ENCODE data around the gene SSH3. TPM values are rescaled to one million over a fixed set of nuclear protein-coding genes. Genes with fewer than 3 reads are reported as not detected.
A peak's percentile ranks its signal among the peaks of the same experiment; 100 is the strongest.
"Not testable (repeated sequence)": the region's sequence is repeated elsewhere in the genome, so short reads cannot be mapped to it uniquely, and the experiment has no call there.

The SSH3 gene
- total and polyA plus RNA-seq, 4 donors, result 7.1 to 21.5 (median 14.5) TPM

DNA sequence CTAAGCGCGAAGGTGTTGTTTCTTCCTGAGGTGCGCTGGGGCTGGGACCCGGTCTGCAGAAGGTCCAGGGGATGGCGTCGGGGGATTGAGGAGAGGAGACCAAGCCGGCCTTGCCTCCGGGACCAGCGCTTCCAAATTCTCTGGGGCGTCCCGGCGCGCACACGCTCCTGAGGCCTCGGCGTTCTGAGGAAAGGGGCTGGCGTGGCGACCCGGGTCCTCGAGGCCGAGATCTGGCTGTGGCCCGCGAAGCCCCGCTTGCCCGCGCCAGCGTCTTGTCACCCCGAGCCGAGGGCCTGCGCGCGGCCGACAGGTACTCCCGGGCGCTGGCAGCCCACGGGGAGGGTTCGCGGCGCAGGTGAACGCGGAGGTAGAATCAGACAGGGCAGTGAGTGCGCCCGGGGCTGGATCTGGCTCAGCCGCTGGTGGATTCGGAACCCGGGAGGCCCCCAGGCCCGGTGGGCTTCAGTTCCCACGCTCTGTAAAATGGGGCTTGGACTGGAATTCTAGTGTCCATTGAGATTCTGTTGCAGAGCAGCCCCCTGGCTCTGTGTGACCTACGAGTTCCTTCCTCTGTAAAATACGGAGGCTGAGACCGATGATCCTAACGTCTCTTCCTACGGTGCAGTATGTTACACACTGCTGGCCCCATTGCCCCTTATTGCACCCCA lies 14.7 kb downstream of the SSH3 start:
- WGBS (ENCODE audit: insufficient coverage), result 0% methylated on average over 49 of the region's 53 CpGs
- no peak for DNase-seq (ENCODE audit: low read depth in 4 of 6, low spot score in 6 of 6)
- Histone ChIP-seq H3K36me3 (ENCODE audit: control insufficient read depth, insufficient read depth, low read length) (peaks cover 12% of the 10 kb centered on the region), H3K9me3 (ENCODE audit: control insufficient read depth, insufficient read depth, low read length) (no peaks in the 10 kb centered on the region), H3K4me1 (ENCODE audit: control insufficient read depth, insufficient read depth, low read length) (peaks cover 17% of the 10 kb centered on the region), H3K4me3 (ENCODE audit: low read depth, low read length) (peak overlapping the region; percentile 90), H3K27me3 (ENCODE audit: control insufficient read depth, insufficient read depth, low read length) (no peaks in the 10 kb centered on the region), H3K27ac (ENCODE audit: low read depth, low read length) (peak overlapping the region; percentile 96)

GRCh38 chr11:67318876-67319275 lies 15.5 kb downstream of the SSH3 start:
- H3K4me1 ChIP-seq (ENCODE audit: control insufficient read depth, insufficient read depth, low read length), result peaks cover 17% of the 10 kb centered on the region
- not testable (repeated sequence) for H3K9me3 ChIP-seq (ENCODE audit: control insufficient read depth, insufficient read depth, low read length); H3K27me3 ChIP-seq (ENCODE audit: control insufficient read depth, insufficient read depth, low read length); H3K27ac ChIP-seq (ENCODE audit: low read depth, low read length); DNase-seq (ENCODE audit: low read depth in 4 of 6, low spot score in 6 of 6)
- WGBS (ENCODE audit: insufficient coverage), result 92% methylated on average over 11 of the region's 12 CpGs
- peak overlapping the region; percentile 90 for H3K4me3 ChIP-seq (ENCODE audit: low read depth, low read length)
- peaks cover 14% of the 10 kb centered on the region for H3K36me3 ChIP-seq (ENCODE audit: control insufficient read depth, insufficient read depth, low read length)

GRCh38 chr11:67320011-67320410 lies 16.7 kb downstream of the SSH3 start:
- peaks cover 17% of the 10 kb centered on the region for H3K4me1 ChIP-seq (ENCODE audit: control insufficient read depth, insufficient read depth, low read length)
- WGBS (ENCODE audit: insufficient coverage), result 33% methylated on average over 1 of the region's 3 CpGs

DNA sequence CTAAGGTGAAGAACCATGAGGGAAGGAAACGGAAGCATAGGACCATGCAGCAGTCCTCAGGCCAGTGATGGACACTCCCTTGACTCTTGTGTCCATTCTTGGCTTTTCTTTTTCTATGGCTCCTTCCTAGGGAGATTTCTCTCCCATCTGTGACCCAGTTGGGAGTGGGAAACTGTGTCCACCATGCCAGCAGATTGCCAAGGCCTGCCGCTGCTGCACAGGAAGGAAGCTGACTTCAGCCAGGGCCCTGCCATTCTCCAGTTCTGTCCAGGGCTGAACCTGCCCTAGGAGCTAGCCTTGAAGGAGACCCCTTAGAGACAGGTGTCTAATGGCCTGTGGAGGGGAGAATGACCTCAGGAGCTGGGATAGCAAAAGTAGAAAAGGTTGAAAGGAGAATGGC lies 17.4 kb downstream of the SSH3 start:
- H3K36me3 ChIP-seq (ENCODE audit: control insufficient read depth, insufficient read depth, low read length), result peaks cover 14% of the 10 kb centered on the region
- H3K9me3 ChIP-seq (ENCODE audit: control insufficient read depth, insufficient read depth, low read length), result no peaks in the 10 kb centered on the region
- no peak overlapping the region for H3K27ac ChIP-seq (ENCODE audit: low read depth, low read length)
- 92% methylated on average over 1 of the region's 2 CpGs for WGBS (ENCODE audit: insufficient coverage)
- no peak overlapping the region for H3K4me3 ChIP-seq (ENCODE audit: low read depth, low read length)
- H3K4me1 ChIP-seq (ENCODE audit: control insufficient read depth, insufficient read depth, low read length), result peaks cover 17% of the 10 kb centered on the region
- DNase-seq (ENCODE audit: low read depth in 4 of 6, low spot score in 6 of 6), result no peak
- no peaks in the 10 kb centered on the region for H3K27me3 ChIP-seq (ENCODE audit: control insufficient read depth, insufficient read depth, low read length)

More at GRCh38 chr11:67320011-67320410, 16.7 kb downstream of the SSH3 start:
- Histone ChIP-seq H3K27me3 (ENCODE audit: control insufficient read depth, insufficient read depth, low read length) (no peaks in the 10 kb centered on the region), H3K9me3 (ENCODE audit: control insufficient read depth, insufficient read depth, low read length) (no peaks in the 10 kb centered on the region), H3K4me3 (ENCODE audit: low read depth, low read length) (no peak overlapping the region), H3K36me3 (ENCODE audit: control insufficient read depth, insufficient read depth, low read length) (peaks cover 14% of the 10 kb centered on the region), H3K27ac (ENCODE audit: low read depth, low read length) (no peak overlapping the region)
- DNase-seq (ENCODE audit: low read depth in 4 of 6, low spot score in 6 of 6), result no peak

- WGBS (ENCODE audit: insufficient coverage), result 94% methylated on average over 3 of the region's 6 CpGs
Measured at GRCh38 chr11:67321313-67321871, 18.1 kb downstream of the SSH3 start.

GRCh38 chr11:67322049-67322448 lies 18.7 kb downstream of the SSH3 start:
- DNase-seq (ENCODE audit: low read depth in 4 of 6, low spot score in 6 of 6), result no peak
- WGBS (ENCODE audit: insufficient coverage), result 96% methylated on average over 2 of the region's 3 CpGs
- peaks cover 14% of the 10 kb centered on the region for H3K36me3 ChIP-seq (ENCODE audit: control insufficient read depth, insufficient read depth, low read length)

More at GRCh38 chr11:67321313-67321871, 18.1 kb downstream of the SSH3 start:
- DNase-seq (ENCODE audit: low read depth in 4 of 6, low spot score in 6 of 6), result no peak
- peaks cover 17% of the 10 kb centered on the region for H3K4me1 ChIP-seq (ENCODE audit: control insufficient read depth, insufficient read depth, low read length)
- peaks cover 14% of the 10 kb centered on the region for H3K36me3 ChIP-seq (ENCODE audit: control insufficient read depth, insufficient read depth, low read length)
- H3K27ac ChIP-seq (ENCODE audit: low read depth, low read length), result no peak overlapping the region
- H3K4me3 ChIP-seq (ENCODE audit: low read depth, low read length), result no peak overlapping the region
- H3K27me3 ChIP-seq (ENCODE audit: control insufficient read depth, insufficient read depth, low read length), result no peaks in the 10 kb centered on the region
- no peaks in the 10 kb centered on the region for H3K9me3 ChIP-seq (ENCODE audit: control insufficient read depth, insufficient read depth, low read length)

GRCh38 chr11:67323526-67323925 lies 20.2 kb downstream of the SSH3 start:
- Histone ChIP-seq H3K36me3 (ENCODE audit: control insufficient read depth, insufficient read depth, low read length) (peaks cover 19% of the 10 kb centered on the region), H3K4me1 (ENCODE audit: control insufficient read depth, insufficient read depth, low read length) (peaks cover 7% of the 10 kb centered on the region), H3K4me3 (ENCODE audit: low read depth, low read length) (no peak overlapping the region), H3K27ac (ENCODE audit: low read depth, low read length) (no peak overlapping the region), H3K9me3 (ENCODE audit: control insufficient read depth, insufficient read depth, low read length) (no peaks in the 10 kb centered on the region), H3K27me3 (ENCODE audit: control insufficient read depth, insufficient read depth, low read length) (no peaks in the 10 kb centered on the region)
- WGBS (ENCODE audit: insufficient coverage), result 91% methylated on average over 7 of the region's 7 CpGs
- DNase-seq (ENCODE audit: low read depth in 4 of 6, low spot score in 6 of 6), result no peak

More at GRCh38 chr11:67322049-67322448, 18.7 kb downstream of the SSH3 start:
- Histone ChIP-seq H3K27ac (ENCODE audit: low read depth, low read length) (no peak overlapping the region), H3K4me1 (ENCODE audit: control insufficient read depth, insufficient read depth, low read length) (peaks cover 13% of the 10 kb centered on the region), H3K4me3 (ENCODE audit: low read depth, low read length) (no peak overlapping the region), H3K27me3 (ENCODE audit: control insufficient read depth, insufficient read depth, low read length) (no peaks in the 10 kb centered on the region), H3K9me3 (ENCODE audit: control insufficient read depth, insufficient read depth, low read length) (no peaks in the 10 kb centered on the region)

- 87% methylated on average over 6 of the region's 6 CpGs for WGBS (ENCODE audit: insufficient coverage)
- H3K27ac ChIP-seq (ENCODE audit: low read depth, low read length), result no peak overlapping the region
- no peak overlapping the region for H3K4me3 ChIP-seq (ENCODE audit: low read depth, low read length)
- H3K36me3 ChIP-seq (ENCODE audit: control insufficient read depth, insufficient read depth, low read length), result peaks cover 7% of the 10 kb centered on the region
- H3K4me1 ChIP-seq (ENCODE audit: control insufficient read depth, insufficient read depth, low read length), result no peaks in the 10 kb centered on the region
- H3K9me3 ChIP-seq (ENCODE audit: control insufficient read depth, insufficient read depth, low read length), result no peaks in the 10 kb centered on the region
- DNase-seq (ENCODE audit: low read depth in 4 of 6, low spot score in 6 of 6), result no peak
- no peaks in the 10 kb centered on the region for H3K27me3 ChIP-seq (ENCODE audit: control insufficient read depth, insufficient read depth, low read length)
Measured at GRCh38 chr11:67332081-67332691, 28.9 kb downstream of the SSH3 start.

DNA sequence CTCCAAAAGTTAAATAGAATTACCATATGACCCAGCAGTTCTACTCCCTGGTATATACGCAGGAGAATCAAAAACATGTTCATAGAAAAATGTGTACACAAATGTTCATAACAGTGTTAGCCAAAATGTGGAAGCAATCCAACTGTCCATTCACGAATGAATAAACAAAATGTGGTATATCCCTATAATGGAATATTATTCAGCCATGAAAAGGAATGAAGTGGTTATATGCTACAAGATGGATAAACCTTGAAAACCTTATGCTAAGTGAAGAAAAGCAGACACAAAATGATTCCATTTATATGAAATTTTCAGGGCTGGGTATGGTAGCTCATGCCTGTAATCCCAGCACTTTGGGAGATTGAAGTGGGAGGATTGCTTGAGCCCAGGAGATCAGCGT lies 33.9 kb downstream of the SSH3 start:
- no peaks in the 10 kb centered on the region for H3K4me1 ChIP-seq (ENCODE audit: control insufficient read depth, insufficient read depth, low read length)
- no peaks in the 10 kb centered on the region for H3K9me3 ChIP-seq (ENCODE audit: control insufficient read depth, insufficient read depth, low read length)
- DNase-seq (ENCODE audit: low read depth in 4 of 6, low spot score in 6 of 6), result no peak
- H3K27ac ChIP-seq (ENCODE audit: low read depth, low read length), result no peak overlapping the region
- no peaks in the 10 kb centered on the region for H3K27me3 ChIP-seq (ENCODE audit: control insufficient read depth, insufficient read depth, low read length)
- no peak overlapping the region for H3K4me3 ChIP-seq (ENCODE audit: low read depth, low read length)
- H3K36me3 ChIP-seq (ENCODE audit: control insufficient read depth, insufficient read depth, low read length), result peaks cover 2% of the 10 kb centered on the region
- WGBS (ENCODE audit: insufficient coverage), result no CpG with 5 or more reads among the region's 3 CpGs

GRCh38 chr11:67344264-67344663 lies 40.9 kb downstream of the SSH3 start:
- Histone ChIP-seq H3K27ac (ENCODE audit: low read depth, low read length) (no peak overlapping the region), H3K9me3 (ENCODE audit: control insufficient read depth, insufficient read depth, low read length) (no peaks in the 10 kb centered on the region), H3K4me3 (ENCODE audit: low read depth, low read length) (no peak overlapping the region), H3K27me3 (ENCODE audit: control insufficient read depth, insufficient read depth, low read length) (no peaks in the 10 kb centered on the region), H3K36me3 (ENCODE audit: control insufficient read depth, insufficient read depth, low read length) (peaks cover 2% of the 10 kb centered on the region), H3K4me1 (ENCODE audit: control insufficient read depth, insufficient read depth, low read length) (no peaks in the 10 kb centered on the region)
- 89% methylated on average over 3 of the region's 4 CpGs for WGBS (ENCODE audit: insufficient coverage)
- no peak for DNase-seq (ENCODE audit: low read depth in 4 of 6, low spot score in 6 of 6)
